GM10266 (cell line): Measurements from ENCODE around the gene TMEM269.

Experiments used
- DNase-seq: peaks from one replicate; pipeline ENCODE4 v3.0.0; 2012; ENCODE audit errors: extremely low spot score
- CTCF ChIP-seq: IDR thresholded peaks from 2 replicates; pipeline ENCODE4 v1.5.1; 2012; ENCODE audit warnings: mild to moderate bottlenecking, low read depth; ENCODE audit not compliant: control insufficient read depth, insufficient read depth; ENCODE audit errors: missing control alignments

TMEM269 gene

DNA sequence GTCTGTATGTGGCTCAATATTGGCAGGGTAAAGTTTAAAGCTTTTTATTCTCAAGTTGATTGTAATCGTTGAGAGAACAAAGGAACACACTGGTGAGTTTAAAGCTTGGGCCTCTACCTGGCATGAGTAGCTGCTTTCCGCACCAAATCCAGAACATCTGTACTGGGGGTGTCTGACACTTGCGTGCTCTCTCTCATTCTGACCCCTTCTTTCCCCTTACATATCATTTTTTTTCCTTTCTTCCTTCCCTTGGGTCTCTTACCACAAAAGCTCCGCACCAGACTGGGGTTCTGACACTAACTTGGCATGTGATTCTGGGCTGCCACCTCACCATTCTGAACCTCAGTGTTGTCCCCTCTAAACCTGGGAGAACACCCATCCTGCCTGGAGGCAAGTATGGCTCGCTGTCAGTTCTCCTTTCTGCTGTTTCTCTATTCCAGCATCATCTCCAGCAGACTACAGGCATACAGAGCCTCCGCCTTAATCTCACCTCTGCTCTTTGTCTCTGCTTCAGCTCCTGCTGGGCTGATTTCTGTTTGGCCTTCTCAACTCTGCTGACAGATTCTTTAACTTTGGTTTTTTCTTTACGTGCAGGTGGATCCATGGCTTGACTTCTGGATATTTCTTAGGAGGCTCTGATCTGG, 31.3 kb downstream of the TMEM269 start:
- peak; percentile 25 for DNase-seq
- no peak for TF ChIP-seq CTCF

GRCh38 chr1:42816585-42817439, 32.0 kb downstream of the TMEM269 start, which contains the start of the genes ERMAP and SVBP:
Gene ERMAP, plus strand, starts transcription at chr1:42817122. Its CDS starts 13,327 bp downstream, at chr1:42830449.
Gene SVBP, minus strand, starts transcription at chr1:42817397. Its CDS starts 853 bp downstream, at chr1:42816544.
- peak; percentile 98 for DNase-seq
- TF ChIP-seq CTCF, result peak; percentile 25

GRCh38 chr1:42817440-42817767, 32.6 kb downstream of the TMEM269 start:
- no peak for DNase-seq
- TF ChIP-seq CTCF, result no peak

DNA sequence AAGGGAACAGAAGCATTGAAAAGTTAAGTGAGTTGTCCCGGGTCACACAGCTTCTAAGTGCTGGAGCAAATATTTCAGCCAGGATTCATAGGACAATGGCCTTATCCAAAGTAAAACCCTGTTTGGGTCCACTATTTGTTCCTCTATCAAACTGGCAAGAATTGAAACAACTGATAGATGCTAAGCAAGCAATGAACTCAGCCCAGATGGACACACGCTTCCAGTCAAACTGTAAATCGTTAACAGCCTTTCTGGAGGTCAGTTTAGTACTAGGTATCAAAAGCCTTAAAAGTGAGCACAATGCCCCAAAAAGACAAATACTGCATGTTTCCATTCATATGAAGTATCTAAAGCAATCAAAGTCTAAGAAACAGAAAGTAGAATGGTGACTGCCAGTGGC, 33.2 kb downstream of the TMEM269 start:
- no peak for DNase-seq
- no peak for TF ChIP-seq CTCF

- no peak for DNase-seq
- no peak for TF ChIP-seq CTCF
Measured at GRCh38 chr1:42820813-42821212, 36.0 kb downstream of the TMEM269 start.

- TF ChIP-seq CTCF, result no peak
Measured at GRCh38 chr1:42821690-42822089, 36.9 kb downstream of the TMEM269 start.

DNA sequence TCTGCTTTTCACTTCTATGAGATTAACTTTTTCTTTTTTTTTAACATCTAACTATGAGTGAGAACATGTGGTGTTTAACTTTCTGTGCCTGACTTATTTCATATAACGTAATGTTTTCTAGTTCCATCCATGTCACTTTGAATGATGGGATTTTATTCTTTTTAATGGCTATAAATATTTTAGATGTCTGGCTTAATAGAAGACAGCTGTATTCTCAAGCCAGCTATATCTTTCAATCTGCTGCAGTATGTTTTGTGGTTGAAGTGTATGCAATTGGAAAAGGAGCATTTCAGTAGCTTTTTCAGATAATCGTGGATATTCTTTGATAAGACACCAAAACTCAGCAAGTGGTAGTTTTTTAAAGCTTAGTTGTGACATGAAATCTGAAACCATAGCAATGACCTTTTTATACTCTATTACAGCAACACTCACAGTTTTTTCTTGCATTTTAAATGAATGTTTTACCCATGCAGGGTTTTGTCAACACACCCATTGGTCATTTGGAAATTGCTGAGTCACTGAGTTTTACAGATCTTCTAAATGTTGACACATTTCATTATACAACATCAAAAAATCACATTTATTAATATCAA, 38.1 kb downstream of the TMEM269 start:
- no peak for DNase-seq
- no peak for TF ChIP-seq CTCF

More at GRCh38 chr1:42821690-42822089, 36.9 kb downstream of the TMEM269 start:
- no peak for DNase-seq
